ENCODE results near the gene FAM156A. TPM values are rescaled to one million over a fixed set of nuclear protein-coding genes. Genes with fewer than 3 reads are reported as not detected.
A peak's percentile ranks its signal among the peaks of the same experiment; 100 is the strongest.
"Not testable (repeated sequence)": the region's sequence is repeated elsewhere in the genome, so short reads cannot be mapped to it uniquely, and the experiment has no call there.

Gene FAM156A, protein sequence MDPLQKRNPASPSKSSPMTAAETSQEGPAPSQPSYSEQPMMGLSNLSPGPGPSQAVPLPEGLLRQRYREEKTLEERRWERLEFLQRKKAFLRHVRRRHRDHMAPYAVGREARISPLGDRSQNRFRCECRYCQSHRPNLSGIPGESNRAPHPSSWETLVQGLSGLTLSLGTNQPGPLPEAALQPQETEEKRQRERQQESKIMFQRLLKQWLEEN
- total RNA-seq (10 to 100 TPM; 17.3 to 18.9 TPM), polyA plus RNA-seq (ENCODE audit: insufficient read length in 6 of 6) (10 to 100 TPM; 33.0 to 50.2 (median 43.0) TPM)
- long read RNA-seq, donor 1, partial matches to known transcripts = 0 of 5 reads
- long read RNA-seq, donor 1, other reads (novel, unspliced or antisense) = 0 of 5 reads
- long read RNA-seq, donor 2, transcript FAM156A-221 (3 exons, 3,757 nt) = major isoform, 5 of 8 reads
- long read RNA-seq, donor 2, partial matches to known transcripts = 0 of 8 reads
- long read RNA-seq, donor 2, other reads (novel, unspliced or antisense) = 0 of 8 reads
- long read RNA-seq, donor 3, partial matches to known transcripts = 0 of 4 reads
- long read RNA-seq, donor 3, other reads (novel, unspliced or antisense) = 0 of 4 reads
- long read RNA-seq, donor 4, partial matches to known transcripts = 0 of 5 reads
- long read RNA-seq, donor 4, other reads (novel, unspliced or antisense) = 3 of 5 reads
- long read RNA-seq, donor 5, transcript FAM156A-221 (3 exons, 3,757 nt) = major isoform, 12 of 25 reads
- long read RNA-seq, donor 5, partial matches to known transcripts = 6 of 25 reads
- long read RNA-seq, donor 5, other reads (novel, unspliced or antisense) = 0 of 25 reads
- long read RNA-seq, donor 6, transcript FAM156A-221 (3 exons, 3,757 nt) = major isoform, 5 of 8 reads
- long read RNA-seq, donor 6, partial matches to known transcripts = 0 of 8 reads
- long read RNA-seq, donor 6, other reads (novel, unspliced or antisense) = 0 of 8 reads
- long read RNA-seq, donor 7, transcript FAM156A-221 (3 exons, 3,757 nt) = major isoform, 5 of 6 reads
- long read RNA-seq, donor 7, partial matches to known transcripts = 0 of 6 reads
- long read RNA-seq, donor 7, other reads (novel, unspliced or antisense) = 0 of 6 reads
- long read RNA-seq, donor 8, partial matches to known transcripts = 6 of 7 reads
- long read RNA-seq, donor 8, other reads (novel, unspliced or antisense) = 0 of 7 reads
- long read RNA-seq, donor 9 = 0 reads
- long read RNA-seq, donor 10, partial matches to known transcripts = 0 of 3 reads
- long read RNA-seq, donor 10, other reads (novel, unspliced or antisense) = 1 of 3 reads
- long read RNA-seq, donor 11, transcript FAM156A-221 (3 exons, 3,757 nt) = major isoform, 6 of 9 reads
- long read RNA-seq, donor 11, partial matches to known transcripts = 0 of 9 reads
- long read RNA-seq, donor 11, other reads (novel, unspliced or antisense) = 0 of 9 reads
- long read RNA-seq, donor 12, partial matches to known transcripts = 0 of 5 reads
- long read RNA-seq, donor 12, other reads (novel, unspliced or antisense) = 0 of 5 reads

DNA sequence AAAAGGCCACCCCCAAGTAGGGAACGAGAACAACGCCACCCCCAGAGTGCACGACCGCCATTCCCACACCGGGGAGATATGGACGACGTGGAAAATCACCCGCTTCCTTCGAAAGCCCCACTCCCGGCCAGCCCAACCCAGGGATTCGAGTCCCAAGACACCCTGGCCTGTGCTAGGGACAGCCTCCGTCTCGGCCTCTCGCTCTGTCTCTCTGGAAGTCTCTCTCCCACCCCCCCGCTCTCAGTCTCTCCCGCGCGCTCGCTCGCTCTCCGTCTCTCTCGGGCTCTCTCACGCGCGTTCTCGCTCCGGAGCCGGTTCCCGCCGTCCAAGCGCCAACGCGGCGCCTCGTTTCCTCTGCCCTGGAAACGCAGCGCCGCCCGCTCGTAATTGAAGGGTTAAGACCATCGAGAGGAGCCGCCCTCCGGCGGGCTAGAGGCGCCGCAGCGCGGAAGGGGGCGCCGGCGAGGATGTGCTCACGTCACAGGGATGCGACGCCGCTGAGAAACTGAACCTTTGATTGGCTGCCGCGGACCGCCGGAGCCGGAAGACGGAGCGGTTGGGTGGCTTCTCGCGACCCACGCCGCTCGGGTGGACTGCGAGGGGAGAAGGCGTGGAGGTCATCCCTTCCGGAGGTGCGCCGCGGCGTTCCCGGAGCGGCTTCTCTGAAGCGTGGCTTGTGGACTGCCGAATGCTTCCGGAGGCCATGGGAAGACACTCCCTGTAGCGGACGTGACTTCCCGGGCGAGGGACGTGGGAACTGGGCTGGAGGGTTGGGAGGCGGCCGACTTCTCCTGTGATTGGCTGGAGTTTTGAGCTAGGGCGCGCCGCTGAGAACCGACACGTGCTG lies at the start of gene FAM156A:
Gene FAM156A (minus strand): TSS at position 406 of the 847 bp plus-strand sequence. CDS start 9,930 bp downstream, outside the sequence.
- H3K9me3 ChIP-seq; intact Hi-C loops (cut with DNase I); DNase-seq; H3K4me3 ChIP-seq; H3K27ac ChIP-seq; H3K4me1 ChIP-seq; H3K27me3 ChIP-seq; H3K36me3 ChIP-seq: not testable (repeated sequence)
- peak; percentile 94 for ATAC-seq

DNA sequence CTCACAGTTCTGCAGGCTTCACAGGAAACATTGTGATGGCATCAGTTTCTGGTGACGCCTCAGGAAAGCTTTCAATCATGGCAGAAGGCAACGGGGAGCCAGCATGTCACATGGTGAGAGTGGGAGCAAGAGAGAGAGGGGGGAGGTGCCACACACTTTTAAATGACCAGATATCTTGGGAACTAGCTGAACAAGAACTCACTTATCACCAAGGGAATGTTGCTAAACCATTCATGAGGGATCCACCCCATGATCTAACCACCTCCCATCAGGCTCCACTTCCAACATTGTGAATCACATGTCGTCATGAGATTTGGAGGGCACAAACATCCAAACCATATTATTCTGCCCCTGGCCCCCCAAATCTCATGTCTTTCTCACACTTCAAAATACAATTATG lies 47.0 kb upstream of the FAM156A start:
- no peaks in the 10 kb centered on the region for H3K4me1 ChIP-seq
- no peaks in the 10 kb centered on the region for H3K36me3 ChIP-seq
- TF ChIP-seq, protein P1, sequence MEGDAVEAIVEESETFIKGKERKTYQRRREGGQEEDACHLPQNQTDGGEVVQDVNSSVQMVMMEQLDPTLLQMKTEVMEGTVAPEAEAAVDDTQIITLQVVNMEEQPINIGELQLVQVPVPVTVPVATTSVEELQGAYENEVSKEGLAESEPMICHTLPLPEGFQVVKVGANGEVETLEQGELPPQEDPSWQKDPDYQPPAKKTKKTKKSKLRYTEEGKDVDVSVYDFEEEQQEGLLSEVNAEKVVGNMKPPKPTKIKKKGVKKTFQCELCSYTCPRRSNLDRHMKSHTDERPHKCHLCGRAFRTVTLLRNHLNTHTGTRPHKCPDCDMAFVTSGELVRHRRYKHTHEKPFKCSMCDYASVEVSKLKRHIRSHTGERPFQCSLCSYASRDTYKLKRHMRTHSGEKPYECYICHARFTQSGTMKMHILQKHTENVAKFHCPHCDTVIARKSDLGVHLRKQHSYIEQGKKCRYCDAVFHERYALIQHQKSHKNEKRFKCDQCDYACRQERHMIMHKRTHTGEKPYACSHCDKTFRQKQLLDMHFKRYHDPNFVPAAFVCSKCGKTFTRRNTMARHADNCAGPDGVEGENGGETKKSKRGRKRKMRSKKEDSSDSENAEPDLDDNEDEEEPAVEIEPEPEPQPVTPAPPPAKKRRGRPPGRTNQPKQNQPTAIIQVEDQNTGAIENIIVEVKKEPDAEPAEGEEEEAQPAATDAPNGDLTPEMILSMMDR (IDR thresholded peaks at IDR 0.05) = no peak
- ATAC-seq (no peak), DNase-seq (no peak)
- intact Hi-C loops (cut with DNase I) = no loop called here
- no peak overlapping the region for H3K27ac ChIP-seq
- H3K4me3 ChIP-seq = no peak overlapping the region
- H3K9me3 ChIP-seq = no peaks in the 10 kb centered on the region
- H3K27me3 ChIP-seq = peaks cover 0 to 8% of the 10 kb centered on the region in 2 donors

DNA sequence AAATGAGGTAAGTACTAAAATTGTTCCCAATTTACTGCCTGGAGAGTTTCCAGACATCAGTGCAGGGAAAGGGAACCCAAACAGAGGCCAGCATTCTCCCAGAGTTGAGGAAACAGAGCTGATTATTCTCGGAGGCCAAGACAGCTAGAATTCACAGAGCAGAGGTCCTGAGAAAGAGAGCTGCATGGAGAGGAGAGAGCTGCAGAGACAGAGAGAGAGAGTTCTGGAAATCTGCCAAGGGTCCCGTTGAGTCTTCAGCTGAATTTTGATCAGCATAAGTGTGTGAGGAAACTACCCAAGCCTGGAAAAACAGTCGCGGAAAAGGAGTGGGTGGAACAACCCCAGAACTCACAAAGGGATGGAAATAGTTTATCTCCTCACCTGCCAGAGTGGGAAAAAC lies 46.5 kb upstream of the FAM156A start:
- intact Hi-C loops (cut with DNase I) = no loop called here
- ATAC-seq (no peak), DNase-seq (peak in 1 of 4 donors; percentile 23)
- TF ChIP-seq, protein P1 (IDR thresholded peaks at IDR 0.05) = no peak
- Histone ChIP-seq H3K27ac (no peak overlapping the region), H3K36me3 (no peaks in the 10 kb centered on the region), H3K4me1 (no peaks in the 10 kb centered on the region), H3K4me3 (no peak overlapping the region), H3K27me3 (peaks cover 5 to 13% of the 10 kb centered on the region in 2 donors), H3K9me3 (no peaks in the 10 kb centered on the region)

DNA sequence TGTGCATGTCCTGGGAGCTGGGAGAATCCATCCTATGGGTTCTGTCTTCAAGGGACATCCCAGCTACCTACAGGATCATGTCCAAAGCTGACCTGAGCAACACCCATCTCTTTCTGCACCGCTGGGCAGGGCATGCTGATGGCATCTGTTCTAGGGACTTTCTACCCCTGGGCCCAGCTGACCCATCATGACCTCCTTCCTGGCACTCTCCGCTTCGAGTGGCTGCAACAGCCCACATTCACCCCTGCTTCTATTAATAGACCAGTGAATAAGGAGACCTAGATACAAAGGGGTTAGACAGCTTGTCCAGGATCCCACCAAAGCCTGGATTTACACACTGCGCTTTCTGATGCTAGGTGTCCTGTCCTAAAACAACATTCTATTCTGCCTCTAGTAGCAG lies 45.7 kb upstream of the FAM156A start:
- ATAC-seq (no peak), DNase-seq (no peak)
- no peaks in the 10 kb centered on the region for H3K36me3 ChIP-seq
- H3K9me3 ChIP-seq = no peaks in the 10 kb centered on the region
- H3K4me3 ChIP-seq = no peak overlapping the region
- peaks cover 5 to 13% of the 10 kb centered on the region in 2 donors for H3K27me3 ChIP-seq
- H3K27ac ChIP-seq = no peak overlapping the region
- intact Hi-C loops (cut with DNase I) = no loop called here
- TF ChIP-seq, protein P1 (IDR thresholded peaks at IDR 0.05) = no peak
- no peaks in the 10 kb centered on the region for H3K4me1 ChIP-seq
